HepG2 (cell line): ENCODE data around the gene RAC3. TPM values are rescaled to one million over a fixed set of nuclear protein-coding genes. Genes with fewer than 3 reads are reported as not detected.

Experiments used
- AGO2 ChIP-seq: fragments of 200-400 bp; formaldehyde crosslinking; optimal IDR thresholded peaks from 2 replicates; pipeline ENCODE3; 2017; ENCODE audit warnings: mild to moderate bottlenecking, low read depth, low read length, moderate library complexity
- BHLHE40 ChIP-seq: IDR thresholded peaks from 2 replicates; pipeline ENCODE4 v1.6.1; 2011; ENCODE audit warnings: low read length, improper control_type of control experiment
- CBX5 ChIP-seq: sonication (generic); formaldehyde crosslinking; IDR thresholded peaks from 2 replicates; pipeline ENCODE4 v1.4.0; 2020; ENCODE audit warnings: missing genetic modification reagents, borderline replicate concordance
- HMG20A ChIP-seq: IDR thresholded peaks from 2 replicates; pipeline ENCODE4 v1.6.1; 2016; ENCODE audit warnings: borderline replicate concordance
- THAP11 ChIP-seq: IDR thresholded peaks from 2 replicates; pipeline ENCODE4 v1.6.1; 2016; ENCODE audit warnings: missing biosample characterization, missing genetic modification reagents
- ZEB1 ChIP-seq: IDR thresholded peaks from 2 replicates; pipeline ENCODE4 v1.6.1; 2012; ENCODE audit warnings: mild to moderate bottlenecking, low read depth, inconsistent platforms; ENCODE audit not compliant: insufficient replicate concordance
- ZNF3 ChIP-seq: IDR thresholded peaks from 2 replicates; pipeline ENCODE4 v1.7.0; 2017; ENCODE audit warnings: inconsistent platforms
- ZNF569 ChIP-seq: sonication (generic); formaldehyde crosslinking; IDR thresholded peaks from 2 replicates; pipeline ENCODE4 v1.5.0; 2020; ENCODE audit warnings: mild to moderate bottlenecking, missing genetic modification reagents, moderate library complexity, borderline replicate concordance
- ZNF598 ChIP-seq: sonication (generic); formaldehyde crosslinking; IDR thresholded peaks from 2 replicates; pipeline ENCODE4 v1.5.1; 2020; ENCODE audit warnings: mild to moderate bottlenecking, missing genetic modification reagents, borderline replicate concordance
- ZNF720 ChIP-seq: sonication (generic); formaldehyde crosslinking; IDR thresholded peaks from 2 replicates; pipeline ENCODE4 v1.4.0; 2020; ENCODE audit warnings: missing genetic modification reagents
- ZNF773 ChIP-seq: sonication (generic); formaldehyde crosslinking; IDR thresholded peaks from 2 replicates; pipeline ENCODE4 v1.4.0; 2020; ENCODE audit warnings: missing genetic modification reagents, borderline replicate concordance
- ZNF776 ChIP-seq: sonication (generic); formaldehyde crosslinking; IDR thresholded peaks from 2 replicates; pipeline ENCODE4 v1.4.0; 2020; ENCODE audit warnings: mild to moderate bottlenecking, missing genetic modification reagents
- ZNF782 ChIP-seq: sonication (generic); formaldehyde crosslinking; IDR thresholded peaks from 2 replicates; pipeline ENCODE4 v1.4.0; 2020; ENCODE audit warnings: missing genetic modification reagents, mild to moderate bottlenecking, borderline replicate concordance
- polyA plus RNA-seq, 8 experiments: library from polyadenylated mRNA; depleted of rRNA in 3 of 8; stranded (reverse) in 7 of 8; unstranded in 1 of 8; fragments of >200 nt; fragmentation: Illumina TruSeq in 4 of 8; extraction: Trizol in 4 of 8; gene quantifications; 2 replicates each; pipeline versions ENCODE4 v1.2.1 to v1.2.3, GENCODE V29; 2011 to 2016; ENCODE audit warnings: low read depth in 4 of 8, missing spikeins in 1 of 8, mixed read lengths in 1 of 8; ENCODE audit not compliant: insufficient read depth in 1 of 8
- total RNA-seq, 5 experiments: library from RNA; depleted of rRNA; stranded (reverse); fragments of >200 nt; fragmentation: Illumina TruSeq; extraction: Trizol; gene quantifications; 2 replicates each; pipeline ENCODE4 v1.2.3, GENCODE V29; 2016; ENCODE audit warnings: low read depth in 1 of 5
- TF ChIP-seq, protein P1 (sequence below): sonication (generic); formaldehyde crosslinking; IDR thresholded peaks from 2 replicates; pipeline ENCODE4 v1.9.0; 2022; ENCODE audit warnings: missing genetic modification reagents, mild to moderate bottlenecking, borderline replicate concordance
- TF ChIP-seq, protein P2 (sequence below): sonication (generic); formaldehyde crosslinking; IDR thresholded peaks from 2 replicates; pipeline ENCODE4 v1.5.1; 2020; ENCODE audit warnings: missing genetic modification reagents, mild to moderate bottlenecking, borderline replicate concordance
- TF ChIP-seq, protein P3 (sequence below): sonication (generic); formaldehyde crosslinking; IDR thresholded peaks from 2 replicates; pipeline ENCODE4 v1.5.1; 2020; ENCODE audit warnings: mild to moderate bottlenecking, moderate library complexity, missing genetic modification reagents
- TF ChIP-seq, protein P4 (sequence below): sonication (generic); formaldehyde crosslinking; IDR thresholded peaks from 2 replicates; pipeline ENCODE4 v1.5.1; 2020; ENCODE audit warnings: missing genetic modification reagents, mild to moderate bottlenecking, borderline replicate concordance
- TF ChIP-seq, protein P5 (sequence below): IDR thresholded peaks from 2 replicates; pipeline ENCODE4 v1.6.1; 2016; ENCODE audit warnings: missing compliant biosample characterization, missing genetic modification reagents, borderline replicate concordance

RAC3 gene
- total and polyA plus RNA-seq, 2 of the 13 experiments (the other 11 are each of a cell fraction or from before 2014, with no cell fraction given), result 10.5 to 21.3 TPM

DNA sequence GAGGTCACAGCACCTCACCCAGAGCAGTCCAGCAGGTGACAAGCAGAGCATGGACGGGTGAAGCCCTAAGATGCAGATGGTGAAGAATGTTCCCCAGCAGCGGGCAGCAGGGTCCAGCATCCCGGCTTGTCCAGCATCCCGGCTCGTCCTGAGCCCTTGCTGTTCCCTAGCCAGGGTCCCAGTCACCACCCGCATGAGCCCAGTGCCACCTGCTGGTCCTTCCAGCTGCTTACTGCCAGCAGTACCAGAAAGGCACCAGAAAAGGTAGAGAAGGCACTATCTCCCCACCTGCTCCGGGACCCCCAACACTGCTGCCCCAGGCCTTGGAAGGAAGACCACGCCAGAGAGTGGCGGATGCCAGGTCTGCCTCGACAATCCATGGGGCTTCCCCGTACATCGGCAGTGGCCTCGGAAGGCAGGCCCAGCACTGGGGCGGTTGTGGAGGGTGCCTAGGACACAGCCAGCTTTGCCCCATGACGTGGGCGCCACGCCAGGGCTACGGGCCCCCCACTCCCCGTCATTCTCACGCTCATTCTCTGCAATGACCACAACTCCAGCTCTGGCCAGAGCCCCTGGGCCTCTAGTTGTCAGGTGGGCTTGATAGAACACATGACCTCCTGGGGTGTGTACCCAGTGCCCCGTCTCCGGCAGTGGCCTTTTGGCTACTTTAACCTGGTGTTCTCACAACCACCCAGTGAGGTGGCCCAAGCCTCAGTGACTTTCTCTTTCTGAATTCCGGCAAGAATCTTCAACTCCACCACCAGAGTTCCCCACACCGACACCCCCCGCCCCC lies 10.2 kb upstream of the RAC3 start (continued):
- TF ChIP-seq, protein P1, sequence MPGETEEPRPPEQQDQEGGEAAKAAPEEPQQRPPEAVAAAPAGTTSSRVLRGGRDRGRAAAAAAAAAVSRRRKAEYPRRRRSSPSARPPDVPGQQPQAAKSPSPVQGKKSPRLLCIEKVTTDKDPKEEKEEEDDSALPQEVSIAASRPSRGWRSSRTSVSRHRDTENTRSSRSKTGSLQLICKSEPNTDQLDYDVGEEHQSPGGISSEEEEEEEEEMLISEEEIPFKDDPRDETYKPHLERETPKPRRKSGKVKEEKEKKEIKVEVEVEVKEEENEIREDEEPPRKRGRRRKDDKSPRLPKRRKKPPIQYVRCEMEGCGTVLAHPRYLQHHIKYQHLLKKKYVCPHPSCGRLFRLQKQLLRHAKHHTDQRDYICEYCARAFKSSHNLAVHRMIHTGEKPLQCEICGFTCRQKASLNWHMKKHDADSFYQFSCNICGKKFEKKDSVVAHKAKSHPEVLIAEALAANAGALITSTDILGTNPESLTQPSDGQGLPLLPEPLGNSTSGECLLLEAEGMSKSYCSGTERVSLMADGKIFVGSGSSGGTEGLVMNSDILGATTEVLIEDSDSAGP (CRISPR knock-in tag), result peak; percentile 81; the same call in 1 of the 2 replicates
- TF ChIP-seq, protein P2, sequence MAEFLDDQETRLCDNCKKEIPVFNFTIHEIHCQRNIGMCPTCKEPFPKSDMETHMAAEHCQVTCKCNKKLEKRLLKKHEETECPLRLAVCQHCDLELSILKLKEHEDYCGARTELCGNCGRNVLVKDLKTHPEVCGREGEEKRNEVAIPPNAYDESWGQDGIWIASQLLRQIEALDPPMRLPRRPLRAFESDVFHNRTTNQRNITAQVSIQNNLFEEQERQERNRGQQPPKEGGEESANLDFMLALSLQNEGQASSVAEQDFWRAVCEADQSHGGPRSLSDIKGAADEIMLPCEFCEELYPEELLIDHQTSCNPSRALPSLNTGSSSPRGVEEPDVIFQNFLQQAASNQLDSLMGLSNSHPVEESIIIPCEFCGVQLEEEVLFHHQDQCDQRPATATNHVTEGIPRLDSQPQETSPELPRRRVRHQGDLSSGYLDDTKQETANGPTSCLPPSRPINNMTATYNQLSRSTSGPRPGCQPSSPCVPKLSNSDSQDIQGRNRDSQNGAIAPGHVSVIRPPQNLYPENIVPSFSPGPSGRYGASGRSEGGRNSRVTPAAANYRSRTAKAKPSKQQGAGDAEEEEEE (CRISPR knock-in tag), result 0 out of 2 replicates have a peak, but pooled peaks have one; percentile 15
- TF ChIP-seq ZNF569, result no peak
- peak; percentile 50; the same call in 1 of the 2 replicates for TF ChIP-seq ZNF598 (CRISPR knock-in tag)
- TF ChIP-seq CBX5 (CRISPR knock-in tag), result peak; percentile 89; the same call in 1 of the 2 replicates
- peak; percentile 54; the same call in 1 of the 2 replicates for TF ChIP-seq ZNF782
- no peak for TF ChIP-seq ZNF3
- TF ChIP-seq, protein P3, sequence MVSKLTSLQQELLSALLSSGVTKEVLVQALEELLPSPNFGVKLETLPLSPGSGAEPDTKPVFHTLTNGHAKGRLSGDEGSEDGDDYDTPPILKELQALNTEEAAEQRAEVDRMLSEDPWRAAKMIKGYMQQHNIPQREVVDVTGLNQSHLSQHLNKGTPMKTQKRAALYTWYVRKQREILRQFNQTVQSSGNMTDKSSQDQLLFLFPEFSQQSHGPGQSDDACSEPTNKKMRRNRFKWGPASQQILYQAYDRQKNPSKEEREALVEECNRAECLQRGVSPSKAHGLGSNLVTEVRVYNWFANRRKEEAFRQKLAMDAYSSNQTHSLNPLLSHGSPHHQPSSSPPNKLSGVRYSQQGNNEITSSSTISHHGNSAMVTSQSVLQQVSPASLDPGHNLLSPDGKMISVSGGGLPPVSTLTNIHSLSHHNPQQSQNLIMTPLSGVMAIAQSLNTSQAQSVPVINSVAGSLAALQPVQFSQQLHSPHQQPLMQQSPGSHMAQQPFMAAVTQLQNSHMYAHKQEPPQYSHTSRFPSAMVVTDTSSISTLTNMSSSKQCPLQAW (CRISPR knock-in tag), result peak; percentile 89
- no peak for TF ChIP-seq ZNF773 (CRISPR knock-in tag)
- peak; percentile 53; the same call in 1 of the 2 replicates for TF ChIP-seq BHLHE40
- TF ChIP-seq ZEB1, result peak; percentile 61
- TF ChIP-seq, protein P4, sequence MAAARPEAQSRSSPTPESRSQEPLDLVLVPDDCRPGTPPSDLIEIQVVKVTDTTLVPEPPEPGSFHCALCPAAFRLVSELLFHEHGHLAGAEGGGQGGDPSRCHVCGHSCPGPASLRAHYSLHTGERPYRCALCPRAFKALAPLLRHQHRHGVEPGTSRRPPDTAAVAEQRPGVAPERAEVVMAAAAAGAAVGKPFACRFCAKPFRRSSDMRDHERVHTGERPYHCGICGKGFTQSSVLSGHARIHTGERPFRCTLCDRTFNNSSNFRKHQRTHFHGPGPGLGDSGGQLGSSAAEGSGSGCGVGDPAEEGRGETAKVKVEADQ (CRISPR knock-in tag), result peak; percentile 77
- TF ChIP-seq HMG20A (CRISPR knock-in tag), result 0 out of 2 replicates have a peak, but pooled peaks have one; percentile 10
- peak; percentile 60 for TF ChIP-seq THAP11
- 0 out of 2 replicates have a peak, but pooled peaks have one; percentile 2 for TF ChIP-seq ZNF776
- peak; percentile 69 for TF ChIP-seq AGO2
- no peak for TF ChIP-seq ZNF720 (CRISPR knock-in tag)
- TF ChIP-seq, protein P5, sequence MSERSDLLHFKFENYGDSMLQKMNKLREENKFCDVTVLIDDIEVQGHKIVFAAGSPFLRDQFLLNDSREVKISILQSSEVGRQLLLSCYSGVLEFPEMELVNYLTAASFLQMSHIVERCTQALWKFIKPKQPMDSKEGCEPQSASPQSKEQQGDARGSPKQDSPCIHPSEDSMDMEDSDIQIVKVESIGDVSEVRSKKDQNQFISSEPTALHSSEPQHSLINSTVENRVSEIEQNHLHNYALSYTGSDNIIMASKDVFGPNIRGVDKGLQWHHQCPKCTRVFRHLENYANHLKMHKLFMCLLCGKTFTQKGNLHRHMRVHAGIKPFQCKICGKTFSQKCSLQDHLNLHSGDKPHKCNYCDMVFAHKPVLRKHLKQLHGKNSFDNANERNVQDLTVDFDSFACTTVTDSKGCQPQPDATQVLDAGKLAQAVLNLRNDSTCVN (CRISPR knock-in tag), result peak; percentile 72; the same call in 1 of the 2 replicates
